Ectodermal cell (in vitro differentiated cells): ENCODE data around the gene GDF9.

Source experiments
- H3K27ac ChIP-seq: 2 replicates; pipeline ENCODE4 v1.7.0; 2013; ENCODE audit warnings: mild to moderate bottlenecking, low read depth, low read length; ENCODE audit not compliant: insufficient read depth, poor library complexity, severe bottlenecking
- H3K27me3 ChIP-seq: 2 replicates; pipeline ENCODE4 v1.7.0; 2013; ENCODE audit warnings: mild to moderate bottlenecking, low read length; ENCODE audit not compliant: insufficient read depth, control insufficient read depth, poor library complexity, severe bottlenecking
- H3K36me3 ChIP-seq: one replicate; pipeline ENCODE4 v1.7.0; 2013; ENCODE audit warnings: low read length; ENCODE audit not compliant: control insufficient read depth, insufficient read depth
- H3K4me1 ChIP-seq: one replicate; pipeline ENCODE4 v1.7.0; 2013; ENCODE audit warnings: low read length; ENCODE audit not compliant: control insufficient read depth, insufficient read depth
- H3K4me3 ChIP-seq: 2 replicates; pipeline ENCODE4 v1.7.0; 2013; ENCODE audit warnings: low read depth, low read length, control low read depth; ENCODE audit not compliant: insufficient read depth
- H3K9me3 ChIP-seq: 2 replicates; pipeline ENCODE4 v1.7.0; 2013; ENCODE audit warnings: mild to moderate bottlenecking, low read length, moderate library complexity; ENCODE audit not compliant: control insufficient read depth
- WGBS, 2 experiments: methylation state at CpG; one replicate each; pipeline ENCODE4 v1.1.7; 2013; ENCODE audit warnings: missing lambda C conversion rate in 2 of 2; 5-methylcytosine and 5-hydroxymethylcytosine counted together

The GDF9 gene

GRCh38 chr5:132890817-132891216 is 24.5 kb upstream of the GDF9 start:
- Histone ChIP-seq H3K36me3 (peaks cover 42% of the 10 kb centered on the region), H3K9me3 (no peaks in the 10 kb centered on the region), H3K4me3 (no peak overlapping the region), H3K4me1 (no peaks in the 10 kb centered on the region), H3K27me3 (no peaks in the 10 kb centered on the region), H3K27ac (no peak overlapping the region)
- WGBS, 2 experiments: 92 to 94% methylated on average over 3 to 4 of the region's 4 CpGs

GRCh38 chr5:132889501-132889900 is 23.2 kb upstream of the GDF9 start:
- Histone ChIP-seq H3K27me3 (no peaks in the 10 kb centered on the region), H3K36me3 (peaks cover 29% of the 10 kb centered on the region), H3K27ac (no peak overlapping the region), H3K4me3 (no peak overlapping the region), H3K4me1 (no peaks in the 10 kb centered on the region), H3K9me3 (no peaks in the 10 kb centered on the region)

GRCh38 chr5:132887283-132887682 is 21.0 kb upstream of the GDF9 start:
- Histone ChIP-seq H3K9me3 (no peaks in the 10 kb centered on the region), H3K36me3 (peaks cover 24% of the 10 kb centered on the region), H3K27ac (no peak overlapping the region), H3K4me3 (no peak overlapping the region), H3K4me1 (no peaks in the 10 kb centered on the region), H3K27me3 (no peaks in the 10 kb centered on the region)
- WGBS, 2 experiments: 90 to 100% methylated on average over 1 of the region's 1 CpG

- peaks cover 26% of the 10 kb centered on the region for H3K36me3 ChIP-seq
- H3K27ac ChIP-seq: no peak overlapping the region
- 95 to 96% methylated on average over 11 of the region's 11 CpGs for WGBS, 2 experiments
Measured at GRCh38 chr5:132886064-132886823, 20.0 kb upstream of the GDF9 start.

GRCh38 chr5:132884548-132884947 is 18.3 kb upstream of the GDF9 start:
- 100% methylated on average over 1 of the region's 2 CpGs for WGBS, 2 experiments
- H3K27me3 ChIP-seq: no peaks in the 10 kb centered on the region
- H3K36me3 ChIP-seq: peaks cover 40% of the 10 kb centered on the region
- H3K4me3 ChIP-seq: no peak overlapping the region
- H3K4me1 ChIP-seq: no peaks in the 10 kb centered on the region
- no peaks in the 10 kb centered on the region for H3K9me3 ChIP-seq
- H3K27ac ChIP-seq: no peak overlapping the region

More at GRCh38 chr5:132886064-132886823, 20.0 kb upstream of the GDF9 start:
- Histone ChIP-seq H3K27me3 (no peaks in the 10 kb centered on the region), H3K4me1 (no peaks in the 10 kb centered on the region), H3K9me3 (no peaks in the 10 kb centered on the region), H3K4me3 (no peak overlapping the region)

- H3K27ac ChIP-seq: no peak overlapping the region
- H3K4me1 ChIP-seq: no peaks in the 10 kb centered on the region
- WGBS, 2 experiments: 82 to 84% methylated on average over 2 of the region's 2 CpGs
- H3K9me3 ChIP-seq: no peaks in the 10 kb centered on the region
- peaks cover 44% of the 10 kb centered on the region for H3K36me3 ChIP-seq
- H3K27me3 ChIP-seq: no peaks in the 10 kb centered on the region
- no peak overlapping the region for H3K4me3 ChIP-seq
Measured at GRCh38 chr5:132883261-132883834, 17.1 kb upstream of the GDF9 start.

- 90 to 94% methylated on average over 3 of the region's 3 CpGs for WGBS, 2 experiments
- Histone ChIP-seq H3K4me1 (no peaks in the 10 kb centered on the region), H3K4me3 (no peak overlapping the region), H3K27ac (no peak overlapping the region), H3K27me3 (no peaks in the 10 kb centered on the region), H3K9me3 (no peaks in the 10 kb centered on the region), H3K36me3 (peaks cover 33% of the 10 kb centered on the region)
Measured at GRCh38 chr5:132877938-132878337, 11.7 kb upstream of the GDF9 start.

- no peaks in the 10 kb centered on the region for H3K4me1 ChIP-seq
- H3K9me3 ChIP-seq: no peaks in the 10 kb centered on the region
- H3K36me3 ChIP-seq: peaks cover 33% of the 10 kb centered on the region
- no peaks in the 10 kb centered on the region for H3K27me3 ChIP-seq
- no peak overlapping the region for H3K4me3 ChIP-seq
- WGBS, 2 experiments: 86 to 91% methylated on average over 2 of the region's 2 CpGs
- no peak overlapping the region for H3K27ac ChIP-seq
Measured at GRCh38 chr5:132877466-132877865, 11.2 kb upstream of the GDF9 start.

- Histone ChIP-seq H3K36me3 (peaks cover 25% of the 10 kb centered on the region), H3K4me1 (no peaks in the 10 kb centered on the region), H3K27me3 (no peaks in the 10 kb centered on the region), H3K9me3 (no peaks in the 10 kb centered on the region), H3K27ac (no peak overlapping the region), H3K4me3 (no peak overlapping the region)
- WGBS, 2 experiments: 76 to 89% methylated on average over 1 of the region's 1 CpG
Measured at GRCh38 chr5:132876020-132876759, 9.9 kb upstream of the GDF9 start.

- Histone ChIP-seq H3K36me3 (peaks cover 9% of the 10 kb centered on the region), H3K27ac (no peak overlapping the region), H3K9me3 (no peaks in the 10 kb centered on the region), H3K4me1 (no peaks in the 10 kb centered on the region), H3K27me3 (no peaks in the 10 kb centered on the region), H3K4me3 (no peak overlapping the region)
- WGBS, 2 experiments: 96 to 98% methylated on average over 3 of the region's 3 CpGs
Measured at GRCh38 chr5:132873930-132874271, 7.6 kb upstream of the GDF9 start.
